Endometrium (tissue), 2 donors: Measurements from ENCODE around the gene LILRA2.
"Not testable (repeated sequence)": the region's sequence is repeated elsewhere in the genome, so short reads cannot be mapped to it uniquely, and the experiment has no call there.

ENCODE experiments used
- FAIRE-seq: peaks from 2 replicates; lab custom pipeline; 2012; peaks lifted over from hg19 to GRCh38; lab: Jason Lieb, UNC
- donor health status: control.
- donor health status: control.

Gene LILRA2

GRCh38 chr19:54573330-54573872, at the start of gene LILRA2:
TSS of gene LILRA2 (plus strand) at chr19:54573790. CDS start at chr19:54573879, 89 bp downstream.
- FAIRE-seq = no peak

GRCh38 chr19:54525636-54526035, 48.0 kb upstream of the LILRA2 start:
- no peak for FAIRE-seq

- FAIRE-seq = no peak
These were observed 46.6 kb upstream of the LILRA2 start for GRCh38 chr19:54526972-54527371.

- FAIRE-seq = no peak
These were observed 42.7 kb upstream of the LILRA2 start for GRCh38 chr19:54530866-54531265.

- no peak for FAIRE-seq
These were observed 41.1 kb upstream of the LILRA2 start for GRCh38 chr19:54532528-54532927.

- no peak for FAIRE-seq
These were observed 40.1 kb upstream of the LILRA2 start for GRCh38 chr19:54533476-54533875.

- no peak for FAIRE-seq
These were observed 39.4 kb upstream of the LILRA2 start for GRCh38 chr19:54534156-54534555.

- no peak for FAIRE-seq
These were observed 38.0 kb upstream of the LILRA2 start for GRCh38 chr19:54535601-54536000.

GRCh38 chr19:54536956-54537355, 36.6 kb upstream of the LILRA2 start:
- FAIRE-seq = no peak

- no peak for FAIRE-seq
These were observed 31.9 kb upstream of the LILRA2 start for GRCh38 chr19:54541712-54542111.

- no peak for FAIRE-seq
These were observed 24.8 kb upstream of the LILRA2 start for GRCh38 chr19:54548806-54549205.

GRCh38 chr19:54549224-54549623, 24.4 kb upstream of the LILRA2 start:
- FAIRE-seq = no peak

- FAIRE-seq = no peak
These were observed 22.3 kb upstream of the LILRA2 start for GRCh38 chr19:54551293-54551692.

- no peak for FAIRE-seq
These were observed 21.4 kb upstream of the LILRA2 start for GRCh38 chr19:54551950-54552912.

- FAIRE-seq = no peak
These were observed 20.7 kb upstream of the LILRA2 start for GRCh38 chr19:54552913-54553310.

- no peak for FAIRE-seq
These were observed 19.6 kb upstream of the LILRA2 start for GRCh38 chr19:54554006-54554405.

- no peak for FAIRE-seq
These were observed 18.7 kb upstream of the LILRA2 start for GRCh38 chr19:54554896-54555295.

GRCh38 chr19:54556194-54556593, 17.4 kb upstream of the LILRA2 start:
- no peak for FAIRE-seq

- no peak for FAIRE-seq
These were observed 15.3 kb upstream of the LILRA2 start for GRCh38 chr19:54558339-54558738.

- FAIRE-seq = no peak
These were observed 12.7 kb upstream of the LILRA2 start for GRCh38 chr19:54560881-54561385.

GRCh38 chr19:54561840-54562239, 11.8 kb upstream of the LILRA2 start:
- no peak for FAIRE-seq

GRCh38 chr19:54563206-54563605, 10.4 kb upstream of the LILRA2 start:
- FAIRE-seq = not testable (repeated sequence)

- no peak for FAIRE-seq
These were observed 3.3 kb upstream of the LILRA2 start for GRCh38 chr19:54570316-54570715.
